Lung (tissue), 12 donors: ENCODE results near the gene C1QTNF6. TPM values are rescaled to one million over a fixed set of nuclear protein-coding genes. Genes with fewer than 3 reads are reported as not detected.

Experiments
- ATAC-seq: fragments of 200-7000 bp; cut with Tn5 transposase; one replicate; pipeline ENCODE4 v1.9.1; 2020; ENCODE audit warnings: moderate number of reproducible peaks; ENCODE audit not compliant: insufficient read depth, low FRiP score
- DNase-seq, 3 donors: peaks; one replicate each; pipeline ENCODE4 v3.0.0-alpha.2; 2013 to 2017
- H3K27ac ChIP-seq, 2 donors: one replicate each; pipeline ENCODE4 v1.5.1; 2013; ENCODE audit warnings: mild to moderate bottlenecking in 2 of 2, moderate library complexity in 2 of 2, control low read depth in 1 of 2, inconsistent platforms in 1 of 2, low read depth in 1 of 2, low read length in 1 of 2
- H3K27me3 ChIP-seq, 3 donors: one replicate each; pipeline ENCODE4 v1.5.1; 2013; ENCODE audit warnings: low read length in 2 of 3; ENCODE audit not compliant: control insufficient read depth in 3 of 3, insufficient read depth in 3 of 3
- H3K36me3 ChIP-seq, 4 donors: one replicate each; pipeline ENCODE4 v1.5.1; 2013; ENCODE audit warnings: low read length in 4 of 4, mild to moderate bottlenecking in 1 of 4, moderate library complexity in 1 of 4; ENCODE audit not compliant: control insufficient read depth in 4 of 4, insufficient read depth in 4 of 4
- H3K4me1 ChIP-seq, 5 donors: one replicate each; pipeline ENCODE4 v1.5.1; 2013; ENCODE audit warnings: low read length in 5 of 5, mild to moderate bottlenecking in 2 of 5, moderate library complexity in 1 of 5; ENCODE audit not compliant: control insufficient read depth in 5 of 5, insufficient read depth in 5 of 5
- H3K4me3 ChIP-seq: one replicate; pipeline ENCODE4 v1.5.1; 2013; ENCODE audit warnings: mild to moderate bottlenecking, control low read depth, moderate library complexity
- H3K9ac ChIP-seq, 2 donors: one replicate each; pipeline ENCODE4 v1.5.1; 2013; ENCODE audit warnings: low read length in 2 of 2, control low read depth in 1 of 2; ENCODE audit not compliant: insufficient read depth in 1 of 2
- H3K9me3 ChIP-seq, 4 donors: one replicate each; pipeline ENCODE4 v1.5.1; 2013; ENCODE audit warnings: low read length in 3 of 4, mild to moderate bottlenecking in 1 of 4, moderate library complexity in 1 of 4; ENCODE audit not compliant: control insufficient read depth in 4 of 4, insufficient read depth in 3 of 4
- WGBS, 2 donors: extraction: QIAGEN DNeasy Blood & Tissue Kit; methylation state at CpG; one replicate each; pipeline ENCODE4 v1.1.7; 2013; 5-methylcytosine and 5-hydroxymethylcytosine counted together
- polyA plus RNA-seq, 2 donors: library from polyadenylated mRNA; stranded (reverse); fragments of 200-250 nt; gene quantifications; one replicate each; pipeline ENCODE4 v1.2.1, GENCODE V29; 2013
- total RNA-seq, 2 donors: library from RNA; depleted of rRNA in 1 of 2; stranded (reverse); fragments of >200 nt in 1 of 2; gene quantifications; one replicate each; pipeline ENCODE4 v1.2.1, GENCODE V29; 2014 to 2021
- TF ChIP-seq, protein P1 (sequence below): IDR thresholded peaks from 2 replicates; pipeline ENCODE4 v1.5.1; 2012; ENCODE audit warnings: mild to moderate bottlenecking; ENCODE audit errors: control extremely low read depth, extremely low read depth
- donor health status: control.
- donor health status: control.
- donor health status: Bipolar disorder and iron deficiency.
- donor health status: healthy.
- donor health status: DM: yes; HTN: yes; CAD: no.

The C1QTNF6 gene
- total and polyA plus RNA-seq, 4 donors, result 3.8 to 14.0 (median 4.3) TPM

DNA sequence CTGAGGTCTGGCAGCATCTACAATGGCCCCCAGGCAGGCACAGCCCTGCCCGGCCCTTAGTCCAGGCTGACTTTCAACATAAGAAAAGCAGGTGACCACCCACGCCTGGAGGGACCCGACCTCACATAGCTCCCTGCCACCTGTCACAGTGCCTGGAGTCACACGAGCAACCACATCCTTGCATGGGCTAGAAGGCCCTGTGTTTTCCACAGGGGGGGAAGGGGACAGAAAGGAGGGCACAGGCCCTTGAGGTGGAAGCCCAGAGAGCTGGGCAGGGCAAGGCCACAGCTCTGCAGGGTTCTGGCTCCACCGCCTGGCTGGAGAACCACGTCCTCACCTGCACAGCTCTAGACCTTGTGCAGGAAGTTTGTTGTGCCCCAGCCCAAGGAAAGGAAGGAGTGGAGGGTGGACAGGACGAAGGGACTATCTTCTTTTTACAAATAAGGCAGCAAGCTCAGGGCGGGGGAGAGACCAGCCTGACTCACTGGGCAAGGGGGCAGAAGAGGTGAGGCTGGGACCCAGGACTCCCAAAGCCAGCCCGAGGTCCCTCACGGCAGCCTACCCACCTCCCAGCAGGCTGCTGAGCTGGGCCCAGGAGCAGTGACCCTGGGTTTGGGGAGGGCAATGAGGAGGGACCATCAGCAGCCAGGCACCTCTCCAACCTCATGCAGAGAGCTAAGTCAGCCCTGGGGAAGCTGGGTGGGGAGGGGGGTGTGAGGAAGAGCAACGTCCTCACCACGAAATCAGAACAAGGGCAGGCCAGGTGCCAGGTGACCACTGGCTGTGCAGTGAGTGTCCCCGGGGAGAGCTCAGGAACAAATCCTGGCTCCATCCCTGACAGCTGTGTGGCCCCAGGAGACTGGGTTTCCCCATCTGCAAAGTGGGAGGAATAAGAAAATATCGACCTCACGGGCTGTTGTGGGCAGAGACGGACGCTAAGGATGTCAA, 4.3 kb downstream of the C1QTNF6 start:
- no peak overlapping the region for H3K4me3 ChIP-seq
- peaks cover 4 to 30% (median 14%) of the 10 kb centered on the region in 5 donors for H3K4me1 ChIP-seq
- H3K27me3 ChIP-seq, result no peaks in the 10 kb centered on the region
- no peaks in the 10 kb centered on the region for H3K9me3 ChIP-seq
- no peak overlapping the region for H3K27ac ChIP-seq
- peaks cover 0 to 1% (median 0%) of the 10 kb centered on the region in 4 donors for H3K36me3 ChIP-seq
- WGBS, 2 donors, result 81 to 84% methylated on average over 17 of the region's 17 CpGs
- TF ChIP-seq, protein P1, sequence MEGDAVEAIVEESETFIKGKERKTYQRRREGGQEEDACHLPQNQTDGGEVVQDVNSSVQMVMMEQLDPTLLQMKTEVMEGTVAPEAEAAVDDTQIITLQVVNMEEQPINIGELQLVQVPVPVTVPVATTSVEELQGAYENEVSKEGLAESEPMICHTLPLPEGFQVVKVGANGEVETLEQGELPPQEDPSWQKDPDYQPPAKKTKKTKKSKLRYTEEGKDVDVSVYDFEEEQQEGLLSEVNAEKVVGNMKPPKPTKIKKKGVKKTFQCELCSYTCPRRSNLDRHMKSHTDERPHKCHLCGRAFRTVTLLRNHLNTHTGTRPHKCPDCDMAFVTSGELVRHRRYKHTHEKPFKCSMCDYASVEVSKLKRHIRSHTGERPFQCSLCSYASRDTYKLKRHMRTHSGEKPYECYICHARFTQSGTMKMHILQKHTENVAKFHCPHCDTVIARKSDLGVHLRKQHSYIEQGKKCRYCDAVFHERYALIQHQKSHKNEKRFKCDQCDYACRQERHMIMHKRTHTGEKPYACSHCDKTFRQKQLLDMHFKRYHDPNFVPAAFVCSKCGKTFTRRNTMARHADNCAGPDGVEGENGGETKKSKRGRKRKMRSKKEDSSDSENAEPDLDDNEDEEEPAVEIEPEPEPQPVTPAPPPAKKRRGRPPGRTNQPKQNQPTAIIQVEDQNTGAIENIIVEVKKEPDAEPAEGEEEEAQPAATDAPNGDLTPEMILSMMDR, result no peak
- no peak for ATAC-seq
- H3K9ac ChIP-seq, result no peak overlapping the region
- no peak for DNase-seq

DNA sequence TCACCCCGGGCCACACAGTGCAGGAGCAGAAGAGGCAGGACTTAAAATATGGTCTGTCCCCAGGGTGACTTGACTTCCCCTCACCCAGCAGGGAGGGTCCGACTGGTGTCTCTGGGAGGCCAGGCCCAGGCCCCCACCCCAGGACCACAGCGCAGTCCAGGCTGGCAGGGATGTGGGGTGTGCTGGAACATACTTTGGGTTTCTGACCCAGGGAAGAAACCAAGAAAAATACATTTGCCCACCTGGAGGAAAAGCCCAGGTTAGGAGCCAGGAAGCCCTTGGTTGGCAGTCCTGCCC, 5.2 kb downstream of the C1QTNF6 start:
- no peak for DNase-seq
- WGBS, 2 donors, result 79 to 80% methylated on average over 3 of the region's 3 CpGs
- TF ChIP-seq, protein P1, result no peak

DNA sequence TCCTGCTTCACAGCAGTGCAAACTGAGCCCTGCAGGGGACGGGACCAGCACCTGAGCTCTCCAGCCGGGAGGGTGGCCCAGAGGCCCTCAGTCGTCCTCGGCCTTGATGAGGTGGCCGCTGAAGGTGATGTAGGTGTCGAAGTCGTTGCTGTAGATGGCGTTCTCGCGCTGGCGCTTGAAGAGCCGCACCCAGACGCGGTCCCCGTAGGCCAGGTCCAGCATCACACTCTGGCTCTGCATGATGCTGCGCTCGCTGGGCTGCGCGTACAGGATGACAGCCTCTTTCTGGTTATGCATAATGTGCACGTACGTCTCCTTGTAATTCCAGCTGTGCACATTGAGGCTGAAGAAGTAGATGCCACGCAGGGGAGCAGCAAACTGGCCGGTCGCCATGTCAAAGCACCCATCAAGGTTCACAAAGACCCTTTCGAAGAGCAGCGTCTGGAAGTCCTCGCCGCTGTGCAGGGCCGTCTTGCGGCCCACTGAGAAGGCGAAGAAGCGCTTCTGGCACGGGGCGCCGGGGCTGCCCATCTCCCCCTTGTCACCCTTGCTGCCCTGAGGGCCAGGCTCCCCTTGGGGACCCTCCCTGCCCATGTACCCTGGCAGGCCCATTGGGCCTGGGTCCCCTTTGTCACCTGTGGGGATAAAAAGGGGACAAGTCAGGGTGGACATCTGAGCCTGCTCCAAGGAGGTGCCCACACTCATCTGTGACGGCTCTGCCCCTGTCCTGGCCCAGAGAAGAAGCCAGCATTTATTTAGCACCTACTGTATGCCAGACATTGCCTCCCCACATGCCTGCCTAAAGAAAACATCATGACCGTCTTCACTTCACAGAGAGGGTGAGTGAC, 5.7 kb downstream of the C1QTNF6 start:
- peaks cover 6 to 26% (median 12%) of the 10 kb centered on the region in 5 donors for H3K4me1 ChIP-seq
- no peaks in the 10 kb centered on the region for H3K27me3 ChIP-seq
- TF ChIP-seq, protein P1, result no peak
- ATAC-seq (no peak), DNase-seq (no peak)
- no peak overlapping the region for H3K9ac ChIP-seq
- 85 to 93% methylated on average over 36 to 37 of the region's 37 CpGs for WGBS, 2 donors
- H3K36me3 ChIP-seq, result peaks cover 0 to 1% (median 0%) of the 10 kb centered on the region in 4 donors
- no peak overlapping the region for H3K27ac ChIP-seq
- H3K9me3 ChIP-seq, result no peaks in the 10 kb centered on the region
- no peak overlapping the region for H3K4me3 ChIP-seq

More for the DNA sequence above, 5.2 kb downstream of the C1QTNF6 start:
- Histone ChIP-seq H3K27ac (no peak overlapping the region), H3K36me3 (peaks cover 0 to 1% (median 0%) of the 10 kb centered on the region in 4 donors), H3K27me3 (no peaks in the 10 kb centered on the region), H3K4me3 (no peak overlapping the region), H3K9ac (no peak overlapping the region), H3K9me3 (no peaks in the 10 kb centered on the region), H3K4me1 (peaks cover 6 to 30% (median 15%) of the 10 kb centered on the region in 5 donors)
- no peak for ATAC-seq
